Gastrocnemius medialis (tissue), 4 donors: ENCODE data around the gene ATP8B4. TPM values are rescaled to one million over a fixed set of nuclear protein-coding genes. Genes with fewer than 3 reads are reported as not detected.
A peak's percentile ranks its signal among the peaks of the same experiment; 100 is the strongest.

Experiments
- ATAC-seq, 2 donors: fragments of 150-250 bp; one replicate each; pipeline ENCODE4 v1.9.1; 2016
- DNase-seq, 2 donors: peaks; one replicate each; pipeline ENCODE4 v3.0.0-alpha.2; 2019
- H3K27ac ChIP-seq, 4 donors: fragments of 200-600 bp; sonication (generic); 1 replicate in 1 of 4; 2 replicates in 3 of 4; pipeline ENCODE4 v1.5.1; 2016 to 2018; ENCODE audit warnings: mild to moderate bottlenecking in 2 of 4, moderate library complexity in 1 of 4
- H3K27me3 ChIP-seq, 3 donors: fragments of 200-600 bp; sonication (generic) in 2 of 3; 1 replicate in 1 of 3; 2 replicates in 2 of 3; pipeline versions ENCODE4 v1.5.1 to v1.6.0; 2016 to 2019; ENCODE audit warnings: mild to moderate bottlenecking in 1 of 3, moderate library complexity in 1 of 3
- H3K36me3 ChIP-seq, 2 donors: fragments of 200-600 bp; sonication (generic) in 1 of 2; one replicate each; pipeline ENCODE4 v1.5.1; 2017 to 2018
- H3K4me1 ChIP-seq, 2 donors: fragments of 200-600 bp; sonication (generic) in 1 of 2; one replicate each; pipeline ENCODE4 v1.5.1; 2016 to 2017; ENCODE audit warnings: mild to moderate bottlenecking in 2 of 2
- H3K4me3 ChIP-seq, 4 donors: fragments of 200-600 bp; sonication (generic) in 3 of 4; 1 replicate in 1 of 4; 2 replicates in 3 of 4; pipeline ENCODE4 v1.5.1; 2016 to 2019; ENCODE audit warnings: mild to moderate bottlenecking in 2 of 4
- H3K9me3 ChIP-seq, 3 donors: fragments of 200-600 bp; sonication (generic) in 2 of 3; 1 replicate in 1 of 3; 2 replicates in 2 of 3; pipeline ENCODE4 v1.5.1; 2016 to 2019
- POLR2A ChIP-seq, 2 donors: fragments of 450-650 bp; IDR thresholded peaks; one replicate each; pipeline ENCODE4 v1.6.1; 2017; ENCODE audit warnings: antibody characterized with exemption in 2 of 2, mild to moderate bottlenecking in 2 of 2, moderate library complexity in 2 of 2
- in situ Hi-C, 4 donors: fragments of 200-750 bp; cut with MboI; loops; one replicate each; pipeline versions ENCODE4 v1.15.0 to v1.8.0; 2017; ENCODE audit warnings: low sequenced_read_pairs in 4 of 4
- intact Hi-C: fragments of 100-400 bp; cut with DNase I; formaldehyde crosslinking; loops from one replicate; pipeline ENCODE4 v1.15.1; 2023; ENCODE audit warnings: low total_unique reads
- total RNA-seq, 4 donors: library from RNA; depleted of rRNA; stranded (reverse); fragments of >200 nt; gene quantifications; one replicate each; pipeline versions ENCODE4 v1.1.0 to v1.2.3, GENCODE V29; 2016
- TF ChIP-seq, protein P1 (sequence below), 5 experiments: fragments of 450-650 bp in 3 of 5; fragments of 200-600 bp in 2 of 5; sonication (generic) in 2 of 5; IDR thresholded peaks in 4 of 5; conservative IDR thresholded peaks in 1 of 5; 1 replicate in 4 of 5; 2 replicates in 1 of 5; pipeline ENCODE4 v1.5.1; 2016 to 2019; ENCODE audit warnings: antibody characterized with exemption in 5 of 5, mild to moderate bottlenecking in 3 of 5, moderate library complexity in 3 of 5

ATP8B4 gene
- total RNA-seq, 4 donors from 2014 or later: 1.7 to 3.4 (median 2.4) TPM

- Histone ChIP-seq H3K4me3 (no peak overlapping the region), H3K36me3 (no peaks in the 10 kb centered on the region), H3K27ac (no peak overlapping the region), H3K27me3 (no peaks in the 10 kb centered on the region), H3K9me3 (no peaks in the 10 kb centered on the region), H3K4me1 (no peaks in the 10 kb centered on the region)
- in situ Hi-C loops (loop anchor here in 3 of 4 donors (10.0 to 25.0 kb wide), 4 partner anchors 909 to 1284 kb away; no protein-coding TSS in a partner anchor), intact Hi-C loops (loop anchor here (5.0 kb wide), 2 partner anchors 761 to 909 kb away; partner anchors contain the start of gene AP4E1)
- no peak for TF ChIP-seq POLR2A (IDR thresholded peaks at IDR 0.05)
- TF ChIP-seq, protein P1, sequence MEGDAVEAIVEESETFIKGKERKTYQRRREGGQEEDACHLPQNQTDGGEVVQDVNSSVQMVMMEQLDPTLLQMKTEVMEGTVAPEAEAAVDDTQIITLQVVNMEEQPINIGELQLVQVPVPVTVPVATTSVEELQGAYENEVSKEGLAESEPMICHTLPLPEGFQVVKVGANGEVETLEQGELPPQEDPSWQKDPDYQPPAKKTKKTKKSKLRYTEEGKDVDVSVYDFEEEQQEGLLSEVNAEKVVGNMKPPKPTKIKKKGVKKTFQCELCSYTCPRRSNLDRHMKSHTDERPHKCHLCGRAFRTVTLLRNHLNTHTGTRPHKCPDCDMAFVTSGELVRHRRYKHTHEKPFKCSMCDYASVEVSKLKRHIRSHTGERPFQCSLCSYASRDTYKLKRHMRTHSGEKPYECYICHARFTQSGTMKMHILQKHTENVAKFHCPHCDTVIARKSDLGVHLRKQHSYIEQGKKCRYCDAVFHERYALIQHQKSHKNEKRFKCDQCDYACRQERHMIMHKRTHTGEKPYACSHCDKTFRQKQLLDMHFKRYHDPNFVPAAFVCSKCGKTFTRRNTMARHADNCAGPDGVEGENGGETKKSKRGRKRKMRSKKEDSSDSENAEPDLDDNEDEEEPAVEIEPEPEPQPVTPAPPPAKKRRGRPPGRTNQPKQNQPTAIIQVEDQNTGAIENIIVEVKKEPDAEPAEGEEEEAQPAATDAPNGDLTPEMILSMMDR (IDR thresholded peaks at IDR 0.05 in 4 of 5, conservative IDR thresholded peaks at IDR 0.05 in 1 of 5): no peak
- no peak for DNase-seq
- ATAC-seq: no peak
These were observed 27.6 kb upstream of the ATP8B4 start for GRCh38 chr15:50146632-50147031.

GRCh38 chr15:50145451-50145872 is 26.4 kb upstream of the ATP8B4 start:
- Histone ChIP-seq H3K9me3 (no peaks in the 10 kb centered on the region), H3K27ac (no peak overlapping the region), H3K27me3 (no peaks in the 10 kb centered on the region), H3K4me3 (no peak overlapping the region), H3K36me3 (no peaks in the 10 kb centered on the region), H3K4me1 (no peaks in the 10 kb centered on the region)
- ATAC-seq: peak; percentile 65 to 76
- in situ Hi-C loops (loop anchor here in 3 of 4 donors (10.0 to 25.0 kb wide), 4 partner anchors 908 to 1283 kb away; no protein-coding TSS in a partner anchor), intact Hi-C loops (loop anchor here (1.0 to 5.0 kb wide), 3 partner anchors 762 to 1283 kb away; partner anchors contain the start of gene AP4E1)
- DNase-seq: no peak
- TF ChIP-seq POLR2A (IDR thresholded peaks at IDR 0.05): no peak
- TF ChIP-seq, protein P1 (IDR thresholded peaks at IDR 0.05 in 4 of 5, conservative IDR thresholded peaks at IDR 0.05 in 1 of 5): peak; percentile 30 to 62 (median 60)

GRCh38 chr15:50144341-50145120 is 25.5 kb upstream of the ATP8B4 start:
- Histone ChIP-seq H3K9me3 (no peaks in the 10 kb centered on the region), H3K4me3 (no peak overlapping the region), H3K4me1 (no peaks in the 10 kb centered on the region), H3K27ac (no peak overlapping the region), H3K27me3 (no peaks in the 10 kb centered on the region), H3K36me3 (no peaks in the 10 kb centered on the region)
- TF ChIP-seq, protein P1 (IDR thresholded peaks at IDR 0.05 in 4 of 5, conservative IDR thresholded peaks at IDR 0.05 in 1 of 5): no peak
- TF ChIP-seq POLR2A (IDR thresholded peaks at IDR 0.05): no peak
- ATAC-seq (no peak), DNase-seq (no peak)
- intact Hi-C loops: loop anchor here (1.0 to 5.0 kb wide), 3 partner anchors 763 to 1282 kb away; partner anchors contain the start of gene AP4E1
- in situ Hi-C loops: loop anchor here (5.0 to 25.0 kb wide), 5 partner anchors 907 to 1287 kb away; no protein-coding TSS in a partner anchor

DNA sequence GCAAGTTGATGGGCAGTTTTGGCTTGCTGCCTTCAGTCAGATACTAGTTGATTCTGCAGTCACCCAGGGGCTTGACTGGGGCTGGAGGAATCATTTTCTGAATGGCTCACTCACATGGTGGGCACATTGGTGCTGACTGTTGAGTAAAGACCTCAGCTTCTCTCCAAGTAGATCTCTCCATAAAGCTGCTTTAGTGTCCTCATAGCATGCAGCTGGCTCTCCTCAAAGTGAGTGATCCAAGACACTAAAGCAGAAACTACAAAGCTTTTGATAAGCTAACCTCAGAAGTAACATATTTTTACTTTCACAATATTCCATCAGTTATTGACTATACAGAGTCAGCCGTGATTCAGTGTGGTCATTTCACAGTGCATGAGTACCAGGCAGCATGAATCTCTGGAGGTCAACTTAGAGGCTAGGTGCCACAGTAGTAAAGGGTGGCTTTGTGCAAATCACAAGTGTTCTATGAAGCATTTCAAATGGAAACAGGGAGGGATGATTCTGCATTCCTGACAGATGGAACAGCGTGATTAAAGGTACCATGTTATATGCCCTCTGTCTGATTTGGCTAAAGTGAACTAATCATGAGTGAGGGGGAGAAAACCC is 24.3 kb upstream of the ATP8B4 start:
- DNase-seq (no peak), ATAC-seq (no peak)
- intact Hi-C loops (no loop called here), in situ Hi-C loops (loop anchor here (5.0 to 25.0 kb wide), 5 partner anchors 906 to 1286 kb away; no protein-coding TSS in a partner anchor)
- no peaks in the 10 kb centered on the region for H3K9me3 ChIP-seq
- H3K27me3 ChIP-seq: no peaks in the 10 kb centered on the region
- no peaks in the 10 kb centered on the region for H3K4me1 ChIP-seq
- TF ChIP-seq, protein P1 (IDR thresholded peaks at IDR 0.05 in 4 of 5, conservative IDR thresholded peaks at IDR 0.05 in 1 of 5): no peak
- TF ChIP-seq POLR2A (IDR thresholded peaks at IDR 0.05): no peak
- no peaks in the 10 kb centered on the region for H3K36me3 ChIP-seq
- H3K27ac ChIP-seq: no peak overlapping the region
- H3K4me3 ChIP-seq: no peak overlapping the region
